A549 (cell line): Measurements from ENCODE around the gene SBF2. TPM values are rescaled to one million over a fixed set of nuclear protein-coding genes. Genes with fewer than 3 reads are reported as not detected.

Source experiments
- ATAC-seq, 2 experiments: fragments of 200-7000 bp in 1 of 2; fragments of >200 bp in 1 of 2; cut with Nextera tagmentation in 1 of 2; cut with Tn5 transposase in 1 of 2; 3 replicates each; pipeline versions ENCODE4 v1.8.0 to v1.9.1; 2018 to 2020; ENCODE audit warnings: mild to moderate bottlenecking in 1 of 2, moderate library complexity in 1 of 2
- CTCF ChIA-PET: fragments of 300-600 bp; sonication (Branson Sonifier 250); formaldehyde crosslinking; extraction: SDS; loops from one replicate; lab custom pipeline; 2021; ENCODE audit warnings: antibody characterized with exemption, inconsistent platforms; lab: Yijun Ruan, JAX
- POLR2A ChIA-PET: fragments of 350-600 bp; formaldehyde crosslinking; extraction: SDS; loops from one replicate; lab custom pipeline; 2021; ENCODE audit warnings: antibody characterized with exemption, inconsistent platforms; lab: Yijun Ruan, JAX
- DNase-seq, 2 experiments: peaks; one replicate each; pipeline versions ENCODE4 v3.0.0 to v3.0.0-alpha.2; 2011 to 2016; ENCODE audit warnings: low read depth in 1 of 2, low spot score in 1 of 2
- FAIRE-seq: peaks from 2 replicates; lab custom pipeline; 2011; peaks lifted over from hg19 to GRCh38; lab: Jason Lieb, UNC
- H3K27ac ChIP-seq, 2 experiments: fragments of >200 bp; sonication (Bioruptor Twin); formaldehyde crosslinking; 3 replicates each; pipeline ENCODE4 v1.5.1; 2016 to 2017
- H3K4me1 ChIP-seq: fragments of >200 bp; sonication (Bioruptor Twin); formaldehyde crosslinking; 3 replicates; pipeline ENCODE4 v1.6.1; 2016
- H3K4me2 ChIP-seq: fragments of >200 bp; sonication (Bioruptor Twin); formaldehyde crosslinking; 3 replicates; pipeline ENCODE4 v1.6.1; 2016
- H3K4me3 ChIP-seq: fragments of >200 bp; sonication (Bioruptor Twin); formaldehyde crosslinking; 3 replicates; pipeline ENCODE4 v1.5.1; 2016
- H3K9me3 ChIP-seq: fragments of >200 bp; sonication (Bioruptor Twin); formaldehyde crosslinking; 3 replicates; pipeline ENCODE4 v1.6.1; 2016
- ATOH8 ChIP-seq: fragments of 250-450 bp; sonication (Bioruptor Pico); IDR thresholded peaks from 2 replicates; pipeline ENCODE4 v1.5.0; 2020; ENCODE audit warnings: low read depth, mild to moderate bottlenecking, moderate library complexity
- CHD2 ChIP-seq: fragments of 150-350 bp; IDR thresholded peaks from 2 replicates; pipeline ENCODE4 v1.6.1; 2014; ENCODE audit warnings: low read length; ENCODE audit not compliant: partially characterized antibody
- CHD4 ChIP-seq: fragments of 200-600 bp; sonication (generic); IDR thresholded peaks from 2 replicates; pipeline ENCODE4 v1.6.1; 2016; ENCODE audit warnings: antibody characterized with exemption, mild to moderate bottlenecking, borderline replicate concordance
- E2F6 ChIP-seq: IDR thresholded peaks from 2 replicates; pipeline ENCODE4 v1.6.1; 2012; ENCODE audit warnings: low read depth, borderline replicate concordance
- EP300 ChIP-seq, 2 experiments: fragments of >200 bp; sonication (Bioruptor Twin); formaldehyde crosslinking; IDR thresholded peaks; 2 replicates in 1 of 2; 3 replicates in 1 of 2; pipeline ENCODE4 v1.6.1; 2016 to 2017
- ESRRA ChIP-seq: fragments of 150-350 bp; IDR thresholded peaks from 2 replicates; pipeline ENCODE4 v1.6.1; 2014; ENCODE audit warnings: mild to moderate bottlenecking, low read length, borderline replicate concordance
- FOSL2 ChIP-seq, 2 experiments: fragments of 450-650 bp in 1 of 2; fragments of >200 bp in 1 of 2; sonication (Bioruptor Twin) in 1 of 2; formaldehyde crosslinking; IDR thresholded peaks; 2 replicates each; pipeline versions ENCODE4 v1.5.0 to v1.6.1; 2016 to 2020; ENCODE audit warnings: mild to moderate bottlenecking in 1 of 2, moderate library complexity in 1 of 2
- HDAC2 ChIP-seq: fragments of 200-600 bp; sonication (generic); IDR thresholded peaks from 2 replicates; pipeline ENCODE4 v1.6.1; 2016
- JUNB ChIP-seq: fragments of >200 bp; sonication (Bioruptor Twin); formaldehyde crosslinking; IDR thresholded peaks from 2 replicates; pipeline ENCODE4 v1.6.1; 2016
- KDM1A ChIP-seq: fragments of 200-600 bp; sonication (generic); IDR thresholded peaks from 2 replicates; pipeline ENCODE4 v1.6.1; 2016; ENCODE audit warnings: low read depth, mild to moderate bottlenecking
- MAX ChIP-seq: IDR thresholded peaks from 2 replicates; pipeline ENCODE4 v1.6.1; 2012
- NFE2L2 ChIP-seq: fragments of 150-350 bp; conservative IDR thresholded peaks from 2 replicates; pipeline ENCODE4 v1.6.1; 2014; ENCODE audit warnings: low read length
- NR3C1 ChIP-seq: fragments of >200 bp; sonication (Bioruptor Twin); formaldehyde crosslinking; IDR thresholded peaks from 3 replicates; pipeline ENCODE4 v1.6.1; 2017
- PBX3 ChIP-seq: IDR thresholded peaks from 2 replicates; pipeline ENCODE4 v1.6.1; 2012
- RARB ChIP-seq: fragments of 250-450 bp; sonication (Bioruptor Pico); IDR thresholded peaks from 2 replicates; pipeline ENCODE4 v1.8.0; 2021; ENCODE audit warnings: mild to moderate bottlenecking, moderate library complexity
- RCOR1 ChIP-seq: fragments of 150-350 bp; IDR thresholded peaks from 2 replicates; pipeline ENCODE4 v1.6.1; 2014; ENCODE audit warnings: antibody characterized with exemption, low read length, low read depth
- RFX5 ChIP-seq: fragments of 450-650 bp; IDR thresholded peaks from 2 replicates; pipeline ENCODE4 v1.7.1; 2014; ENCODE audit warnings: antibody characterized with exemption, mild to moderate bottlenecking, moderate library complexity
- TP53 ChIP-seq: fragments of 250-450 bp; sonication (Bioruptor Pico); IDR thresholded peaks from 2 replicates; pipeline ENCODE4 v1.5.0; 2021; ENCODE audit warnings: mild to moderate bottlenecking, moderate library complexity
- USF2 ChIP-seq: fragments of 450-650 bp; IDR thresholded peaks from 2 replicates; pipeline ENCODE4 v1.6.1; 2014; ENCODE audit warnings: antibody characterized with exemption
- WGBS: methylation state at CpG from one replicate; pipeline ENCODE4 v1.1.6; 2017; ENCODE audit errors: missing lambda C conversion rate; 5-methylcytosine and 5-hydroxymethylcytosine counted together
- polyA plus RNA-seq, 4 experiments: library from polyadenylated mRNA; depleted of rRNA in 3 of 4; stranded (reverse); fragments of >200 nt; fragmentation: RNase III in 1 of 4; extraction: RNeasy Plus Mini Kit Qiagen cat#74134 plus additional on column Dnase treatment in 1 of 4; gene quantifications; 2 replicates in 3 of 4; 3 replicates in 1 of 4; pipeline ENCODE4 v1.2.3, GENCODE V29; 2011 to 2017

Gene SBF2
- polyA plus RNA-seq, 2 of the 4 experiments (the other 2 are of a cell fraction), result 11.1 to 49.6 TPM

- peaks cover 34% of the 10 kb centered on the region for H3K4me1 ChIP-seq
- FAIRE-seq (no peak), DNase-seq (no peak), ATAC-seq (no peak)
- no peaks in the 10 kb centered on the region for H3K9me3 ChIP-seq
- CTCF ChIA-PET, result interaction anchor here (1.2 to 1.6 kb wide), 2 partner anchors 17 to 147 kb away, joined by 3 to 4 read pairs; no protein-coding TSS in a partner anchor
- WGBS, result 83% methylated on average over 4 of the region's 4 CpGs
- no peak overlapping the region for H3K4me3 ChIP-seq
- TF ChIP-seq RCOR1 (no peak), MAX (no peak)
- H3K4me2 ChIP-seq, result no peak overlapping the region
- POLR2A ChIA-PET, result no interaction called here
- no peak overlapping the region for H3K27ac ChIP-seq
Measured at GRCh38 chr11:9825315-9825714, 468.7 kb downstream of the SBF2 start.

- peaks cover 43% of the 10 kb centered on the region for H3K4me1 ChIP-seq
- H3K9me3 ChIP-seq, result no peaks in the 10 kb centered on the region
Measured at GRCh38 chr11:9823887-9824385, 470.1 kb downstream of the SBF2 start.

GRCh38 chr11:9823439-9823838 lies 470.6 kb downstream of the SBF2 start:
- Histone ChIP-seq H3K4me1 (peaks cover 43% of the 10 kb centered on the region), H3K9me3 (no peaks in the 10 kb centered on the region), H3K27ac (peak overlapping the region in 1 of 2 experiments; percentile 58; a peak in 3 of 6 replicates), H3K4me3 (no peak overlapping the region), H3K4me2 (no peak overlapping the region)
- ChIA-PET POLR2A (no interaction called here), CTCF (interaction anchor here (0.9 kb wide), 1 partner anchor 183 kb away, joined by 3 read pairs; no protein-coding TSS in a partner anchor)
- peak; percentile 51 to 56; a peak in 3 of 6 replicates for ATAC-seq
- WGBS, result 63% methylated on average over 2 of the region's 2 CpGs
- no peak for FAIRE-seq
- TF ChIP-seq HDAC2 (no peak), RFX5 (no peak), PBX3 (no peak), E2F6 (no peak), FOSL2 (IDR thresholded peaks at IDR 0.05) (no peak), FOSL2 (CRISPR knock-in tag; IDR thresholded peaks at IDR 0.05) (no peak), NR3C1 (no peak), ATOH8 (CRISPR knock-in tag) (no peak), KDM1A (no peak), NFE2L2 (no peak), USF2 (no peak), RARB (CRISPR knock-in tag) (no peak), CHD2 (no peak), MAX (no peak), TP53 (no peak), EP300 (IDR thresholded peaks at IDR 0.05) (no peak)
- no peak for DNase-seq

More at GRCh38 chr11:9823887-9824385, 470.1 kb downstream of the SBF2 start:
- ATAC-seq, result no peak
- 76% methylated on average over 5 of the region's 5 CpGs for WGBS
- H3K4me2 ChIP-seq, result no peak overlapping the region
- TF ChIP-seq JUNB, result no peak
- TF ChIP-seq NR3C1, result no peak
- no peak for TF ChIP-seq CHD4
- no peak for TF ChIP-seq FOSL2 (IDR thresholded peaks at IDR 0.05)
- no peak for TF ChIP-seq FOSL2 (CRISPR knock-in tag; IDR thresholded peaks at IDR 0.05)
- TF ChIP-seq ESRRA, result no peak
- H3K4me3 ChIP-seq, result no peak overlapping the region
- no peak for DNase-seq
- peak overlapping the region in 1 of 2 experiments; percentile 58; a peak in 3 of 6 replicates for H3K27ac ChIP-seq
- ChIA-PET POLR2A (no interaction called here), CTCF (interaction anchor here (1.2 kb wide), 1 partner anchor 16 kb away, joined by 3 read pairs; no protein-coding TSS in a partner anchor)
- FAIRE-seq, result no peak
